Adipocyte (in vitro differentiated cells): ENCODE measurements around the gene C11orf42.

ENCODE experiments used
- DNase-seq: peaks from one replicate; pipeline ENCODE4 v3.0.0-alpha.2; 2015; ENCODE audit warnings: low read depth
- H3K27me3 ChIP-seq: replicated peaks from 2 replicates; pipeline ENCODE4 v1.7.0; 2013; ENCODE audit warnings: mild to moderate bottlenecking, low read length, moderate library complexity; ENCODE audit not compliant: control insufficient read depth, insufficient read depth
- H3K36me3 ChIP-seq: 2 replicates; pipeline ENCODE4 v1.7.0; 2013; ENCODE audit warnings: low read length, mild to moderate bottlenecking, moderate library complexity; ENCODE audit not compliant: control insufficient read depth, insufficient read depth, severe bottlenecking
- H3K4me1 ChIP-seq: 2 replicates; pipeline ENCODE4 v1.7.0; 2013; ENCODE audit warnings: mild to moderate bottlenecking, low read length, moderate library complexity; ENCODE audit not compliant: control insufficient read depth, insufficient read depth
- H3K4me3 ChIP-seq: 2 replicates; pipeline ENCODE4 v1.7.0; 2013; ENCODE audit warnings: mild to moderate bottlenecking, low read length, moderate library complexity
- H3K9ac ChIP-seq: 2 replicates; pipeline ENCODE4 v1.7.0; 2013; ENCODE audit warnings: mild to moderate bottlenecking, low read length, moderate library complexity
- H3K9me3 ChIP-seq: 2 replicates; pipeline ENCODE4 v1.7.0; 2013; ENCODE audit warnings: mild to moderate bottlenecking, low read length, moderate library complexity; ENCODE audit not compliant: control insufficient read depth

C11orf42 gene

GRCh38 chr11:6224421-6224820, 19.1 kb downstream of the C11orf42 start:
- Histone ChIP-seq H3K9ac (no peak overlapping the region), H3K27me3 (no peaks in the 10 kb centered on the region), H3K4me1 (peaks cover 18% of the 10 kb centered on the region), H3K9me3 (no peaks in the 10 kb centered on the region), H3K36me3 (peaks cover 27% of the 10 kb centered on the region), H3K4me3 (no peak overlapping the region)
- DNase-seq, result no peak

GRCh38 chr11:6225024-6225423, 19.7 kb downstream of the C11orf42 start:
- Histone ChIP-seq H3K36me3 (peaks cover 27% of the 10 kb centered on the region), H3K27me3 (no peaks in the 10 kb centered on the region), H3K9ac (no peak overlapping the region), H3K4me3 (no peak overlapping the region), H3K9me3 (no peaks in the 10 kb centered on the region), H3K4me1 (peaks cover 12% of the 10 kb centered on the region)
- no peak for DNase-seq

- no peak for DNase-seq
- Histone ChIP-seq H3K27me3 (no peaks in the 10 kb centered on the region), H3K4me3 (no peak overlapping the region), H3K9me3 (no peaks in the 10 kb centered on the region), H3K4me1 (peaks cover 11% of the 10 kb centered on the region), H3K36me3 (peaks cover 27% of the 10 kb centered on the region), H3K9ac (no peak overlapping the region)
These were observed 20.5 kb downstream of the C11orf42 start for GRCh38 chr11:6225896-6226295.

- no peak for DNase-seq
- Histone ChIP-seq H3K4me1 (peaks cover 17% of the 10 kb centered on the region), H3K9ac (no peak overlapping the region), H3K27me3 (no peaks in the 10 kb centered on the region), H3K9me3 (no peaks in the 10 kb centered on the region), H3K36me3 (peaks cover 6% of the 10 kb centered on the region), H3K4me3 (no peak overlapping the region)
These were observed 23.2 kb downstream of the C11orf42 start for GRCh38 chr11:6228520-6228919.

- Histone ChIP-seq H3K4me1 (peaks cover 19% of the 10 kb centered on the region), H3K9ac (no peak overlapping the region), H3K27me3 (no peaks in the 10 kb centered on the region), H3K36me3 (no peaks in the 10 kb centered on the region), H3K4me3 (no peak overlapping the region), H3K9me3 (no peaks in the 10 kb centered on the region)
- no peak for DNase-seq
These were observed 24.6 kb downstream of the C11orf42 start for GRCh38 chr11:6229911-6230310.

GRCh38 chr11:6232899-6233298, 27.5 kb downstream of the C11orf42 start:
- Histone ChIP-seq H3K9me3 (no peaks in the 10 kb centered on the region), H3K27me3 (no peaks in the 10 kb centered on the region), H3K4me3 (no peak overlapping the region), H3K9ac (no peak overlapping the region), H3K36me3 (no peaks in the 10 kb centered on the region), H3K4me1 (peaks cover 17% of the 10 kb centered on the region)
- DNase-seq, result peak; percentile 8

GRCh38 chr11:6233984-6234386, 28.6 kb downstream of the C11orf42 start:
- peak; percentile 56 for DNase-seq
- Histone ChIP-seq H3K9ac (peak overlapping the region; percentile 98), H3K4me1 (peaks cover 17% of the 10 kb centered on the region), H3K36me3 (no peaks in the 10 kb centered on the region), H3K27me3 (no peaks in the 10 kb centered on the region), H3K4me3 (peak overlapping the region; percentile 99), H3K9me3 (no peaks in the 10 kb centered on the region)

- Histone ChIP-seq H3K4me3 (peak within 1 kb of the TSS; percentile 99), H3K36me3 (no peaks in the 10 kb centered on the region), H3K4me1 (peaks cover 17% of the 10 kb centered on the region), H3K9ac (peak within 1 kb of the TSS; percentile 98), H3K27me3 (no peaks in the 10 kb centered on the region), H3K9me3 (no peaks in the 10 kb centered on the region)
- peak; percentile 100 for DNase-seq
These were observed 29.2 kb downstream of the C11orf42 start, which contains the start of gene FHIP1B for GRCh38 chr11:6234387-6235107. TSS of gene FHIP1B (minus strand) at chr11:6234636. CDS start at chr11:6224516, 10,120 bp downstream.

GRCh38 chr11:6237266-6237665, 31.9 kb downstream of the C11orf42 start:
- Histone ChIP-seq H3K36me3 (no peaks in the 10 kb centered on the region), H3K4me3 (no peak overlapping the region), H3K27me3 (no peaks in the 10 kb centered on the region), H3K9ac (no peak overlapping the region), H3K4me1 (peaks cover 17% of the 10 kb centered on the region), H3K9me3 (no peaks in the 10 kb centered on the region)
- DNase-seq, result no peak

- Histone ChIP-seq H3K27me3 (no peaks in the 10 kb centered on the region), H3K4me3 (no peak overlapping the region), H3K4me1 (peaks cover 17% of the 10 kb centered on the region), H3K36me3 (no peaks in the 10 kb centered on the region), H3K9me3 (no peaks in the 10 kb centered on the region), H3K9ac (no peak overlapping the region)
- DNase-seq, result no peak
These were observed 32.5 kb downstream of the C11orf42 start for GRCh38 chr11:6237761-6238302.

- Histone ChIP-seq H3K9me3 (no peaks in the 10 kb centered on the region), H3K4me3 (no peak within 1 kb of the TSS), H3K36me3 (no peaks in the 10 kb centered on the region), H3K9ac (no peak within 1 kb of the TSS), H3K4me1 (peaks cover 7% of the 10 kb centered on the region), H3K27me3 (no peaks in the 10 kb centered on the region)
- DNase-seq, result no peak
These were observed 33.5 kb downstream of the C11orf42 start, which contains the start of gene CNGA4 for GRCh38 chr11:6238902-6239301. TSS of gene CNGA4 (plus strand) at chr11:6239089. CDS start at chr11:6239207, 118 bp downstream.
